HepG2 (cell line): Measurements from ENCODE around the gene KRTAP10-6. TPM values are rescaled to one million over a fixed set of nuclear protein-coding genes. Genes with fewer than 3 reads are reported as not detected.

Source experiments
- BCL3 ChIP-seq: sonication (generic); formaldehyde crosslinking; IDR thresholded peaks from 2 replicates; pipeline ENCODE4 v1.5.1; 2020; ENCODE audit warnings: mild to moderate bottlenecking, missing genetic modification reagents, moderate library complexity
- DNMT1 ChIP-seq: sonication (generic); formaldehyde crosslinking; IDR thresholded peaks from 2 replicates; pipeline ENCODE4 v1.5.1; 2020; ENCODE audit warnings: mild to moderate bottlenecking, missing genetic modification reagents
- ELF1 ChIP-seq: sonication (generic); formaldehyde crosslinking; IDR thresholded peaks from 2 replicates; pipeline ENCODE4 v1.4.0; 2020; ENCODE audit warnings: missing genetic modification reagents
- EP300 ChIP-seq, 3 experiments: sonication (generic) in 1 of 3; formaldehyde crosslinking in 1 of 3; IDR thresholded peaks; 2 replicates each; pipeline versions ENCODE4 v1.5.1 to v1.6.1; 2011 to 2020; ENCODE audit warnings: low read depth in 2 of 3, low read length in 2 of 3, borderline replicate concordance in 1 of 3, improper control_type of control experiment in 1 of 3, mild to moderate bottlenecking in 1 of 3, missing genetic modification reagents in 1 of 3, moderate library complexity in 1 of 3
- FOXM1 ChIP-seq: sonication (generic); formaldehyde crosslinking; IDR thresholded peaks from 2 replicates; pipeline ENCODE4 v1.5.0; 2020; ENCODE audit warnings: missing genetic modification reagents
- KLF11 ChIP-seq: IDR thresholded peaks from 2 replicates; pipeline ENCODE4 v1.6.1; 2016; ENCODE audit warnings: missing compliant biosample characterization
- MLXIP ChIP-seq: sonication (generic); formaldehyde crosslinking; IDR thresholded peaks from 2 replicates; pipeline ENCODE4 v1.9.0; 2021; ENCODE audit warnings: missing genetic modification reagents, borderline replicate concordance
- PLSCR1 ChIP-seq: sonication (generic); formaldehyde crosslinking; IDR thresholded peaks from 2 replicates; pipeline ENCODE4 v1.5.0; 2020; ENCODE audit warnings: missing genetic modification reagents, mild to moderate bottlenecking, borderline replicate concordance
- REST ChIP-seq, 2 experiments: IDR thresholded peaks; 2 replicates each; pipeline ENCODE4 v1.6.1; 2011 to 2012; ENCODE audit warnings: low read length in 2 of 2, borderline replicate concordance in 1 of 2, low read depth in 1 of 2, mild to moderate bottlenecking in 1 of 2, moderate library complexity in 1 of 2
- SP4 ChIP-seq: sonication (generic); formaldehyde crosslinking; IDR thresholded peaks from 2 replicates; pipeline ENCODE4 v1.8.1; 2023; ENCODE audit warnings: mild to moderate bottlenecking, missing genetic modification reagents
- STAT5B ChIP-seq: sonication (generic); formaldehyde crosslinking; IDR thresholded peaks from 2 replicates; pipeline ENCODE4 v1.4.0; 2020; ENCODE audit warnings: missing genetic modification reagents
- TRIM24 ChIP-seq: sonication (generic); formaldehyde crosslinking; IDR thresholded peaks from 2 replicates; pipeline ENCODE4 v1.8.0; 2022; ENCODE audit warnings: mild to moderate bottlenecking, missing genetic modification reagents
- ZFP90 ChIP-seq: sonication (generic); formaldehyde crosslinking; IDR thresholded peaks from 2 replicates; pipeline ENCODE4 v1.8.0; 2022; ENCODE audit warnings: missing genetic modification reagents, mild to moderate bottlenecking, inconsistent platforms, borderline replicate concordance
- ZMYM4 ChIP-seq: sonication (generic); formaldehyde crosslinking; IDR thresholded peaks from 2 replicates; pipeline ENCODE4 v1.8.1; 2023; ENCODE audit warnings: mild to moderate bottlenecking, missing genetic modification reagents
- ZNF235 ChIP-seq: sonication (generic); formaldehyde crosslinking; IDR thresholded peaks from 2 replicates; pipeline ENCODE4 v1.8.1; 2023; ENCODE audit warnings: mild to moderate bottlenecking, missing genetic modification reagents, borderline replicate concordance
- ZNF282 ChIP-seq: fragments of 450-650 bp; IDR thresholded peaks from 2 replicates; pipeline ENCODE4 v1.6.1; 2018; ENCODE audit not compliant: partially characterized antibody
- ZNF441 ChIP-seq: sonication (generic); formaldehyde crosslinking; IDR thresholded peaks from 2 replicates; pipeline ENCODE4 v1.7.0; 2021; ENCODE audit warnings: missing genetic modification reagents, borderline replicate concordance
- ZNF558 ChIP-seq: sonication (generic); formaldehyde crosslinking; IDR thresholded peaks from 2 replicates; pipeline ENCODE4 v1.9.0; 2022; ENCODE audit warnings: mild to moderate bottlenecking, missing genetic modification reagents, borderline replicate concordance
- ZNF563 ChIP-seq: sonication (generic); formaldehyde crosslinking; IDR thresholded peaks from 2 replicates; pipeline ENCODE4 v1.8.0; 2022; ENCODE audit warnings: mild to moderate bottlenecking, moderate library complexity, missing genetic modification reagents
- ZNF761 ChIP-seq: sonication (generic); formaldehyde crosslinking; conservative IDR thresholded peaks from 2 replicates; pipeline ENCODE4 v1.4.0; 2020; ENCODE audit warnings: mild to moderate bottlenecking, missing genetic modification reagents
- polyA plus RNA-seq, 8 experiments: library from polyadenylated mRNA; depleted of rRNA in 3 of 8; stranded (reverse) in 7 of 8; unstranded in 1 of 8; fragments of >200 nt; fragmentation: Illumina TruSeq in 4 of 8; extraction: Trizol in 4 of 8; gene quantifications; 2 replicates each; pipeline versions ENCODE4 v1.2.1 to v1.2.3, GENCODE V29; 2011 to 2016; ENCODE audit warnings: low read depth in 4 of 8, missing spikeins in 1 of 8, mixed read lengths in 1 of 8; ENCODE audit not compliant: insufficient read depth in 1 of 8
- total RNA-seq, 5 experiments: library from RNA; depleted of rRNA; stranded (reverse); fragments of >200 nt; fragmentation: Illumina TruSeq; extraction: Trizol; gene quantifications; 2 replicates each; pipeline ENCODE4 v1.2.3, GENCODE V29; 2016; ENCODE audit warnings: low read depth in 1 of 5

Gene KRTAP10-6
- total and polyA plus RNA-seq, 2 of the 13 experiments (the other 11 are each of a cell fraction or from before 2014, with no cell fraction given) = not detected

GRCh38 chr21:44593598-44594405 lies 1.5 kb upstream of the KRTAP10-6 start (continued):
- TF ChIP-seq ZNF441 (CRISPR knock-in tag) (0 out of 2 replicates have a peak, but pooled peaks have one; percentile 40), ZFP90 (CRISPR knock-in tag) (0 out of 2 replicates have a peak, but pooled peaks have one; percentile 24), ZNF558 (CRISPR knock-in tag) (no peak), ZNF761 (CRISPR knock-in tag) (peak; percentile 88; the same call in 1 of the 2 replicates), KLF11 (CRISPR knock-in tag) (no peak), PLSCR1 (CRISPR knock-in tag) (no peak), FOXM1 (CRISPR knock-in tag) (no peak), ZNF563 (peak; percentile 88), STAT5B (CRISPR knock-in tag) (no peak), MLXIP (CRISPR knock-in tag) (peak; percentile 71; the same call in 1 of the 2 replicates), SP4 (CRISPR knock-in tag) (no peak), ELF1 (CRISPR knock-in tag) (no peak), DNMT1 (CRISPR knock-in tag) (0 out of 2 replicates have a peak, but pooled peaks have one; percentile 64), REST (IDR thresholded peaks at IDR 0.05; ENCODE audit: borderline replicate concordance in 1 of 2, low read depth in 1 of 2, low read length in 2 of 2) (no peak), ZNF235 (CRISPR knock-in tag) (no peak), BCL3 (no peak), EP300 (IDR thresholded peaks at IDR 0.05; ENCODE audit: low read depth in 2 of 2, low read length in 2 of 2) (peak in 1 of 2 experiments; percentile 69; a peak in 1 of 4 replicates), EP300 (CRISPR knock-in tag; IDR thresholded peaks at IDR 0.05; ENCODE audit: borderline replicate concordance) (peak; percentile 76), ZMYM4 (peak; percentile 86), TRIM24 (CRISPR knock-in tag) (peak; percentile 87), ZNF282 (no peak)
